Fibroblast of lung (primary cell): ENCODE data around the gene INPP1. TPM values are rescaled to one million over a fixed set of nuclear protein-coding genes. Genes with fewer than 3 reads are reported as not detected.

Experiments
- DNase-seq, 2 donors: peaks; one replicate each; pipeline versions ENCODE4 v3.0.0 to v3.0.0-alpha.2; 2010; ENCODE audit warnings: low read depth in 2 of 2
- H2AFZ ChIP-seq: 2 replicates; pipeline ENCODE4 v1.5.1; 2012; ENCODE audit warnings: low read length, control low read depth, inconsistent platforms
- H3K27ac ChIP-seq: 2 replicates; pipeline ENCODE4 v1.5.1; 2011; ENCODE audit warnings: low read length, control low read depth; ENCODE audit not compliant: insufficient read depth
- H3K27me3 ChIP-seq: 2 replicates; pipeline ENCODE4 v1.5.1; 2011; ENCODE audit warnings: mild to moderate bottlenecking, low read length; ENCODE audit not compliant: control insufficient read depth, insufficient read depth
- H3K36me3 ChIP-seq: 2 replicates; pipeline ENCODE4 v1.5.1; 2011; ENCODE audit warnings: low read length; ENCODE audit not compliant: control insufficient read depth, insufficient read depth
- H3K4me1 ChIP-seq: 2 replicates; pipeline ENCODE4 v1.5.1; 2011; ENCODE audit warnings: low read length; ENCODE audit not compliant: control insufficient read depth, insufficient read depth; ENCODE audit errors: extremely low read depth
- H3K4me2 ChIP-seq: 2 replicates; pipeline ENCODE4 v1.5.1; 2011; ENCODE audit warnings: low read length, control low read depth; ENCODE audit not compliant: insufficient read depth; ENCODE audit errors: extremely low read depth
- H3K4me3 ChIP-seq, 4 experiments: fragments of 200-600 bp in 1 of 4; sonication (generic) in 1 of 4; replicated peaks in 1 of 4; 2 replicates each; pipeline ENCODE4 v1.5.1; 2011 to 2016; ENCODE audit warnings: low read length in 4 of 4, low read depth in 3 of 4, mild to moderate bottlenecking in 3 of 4, control low read depth in 2 of 4, inconsistent platforms in 1 of 4, mixed read lengths in 1 of 4; ENCODE audit not compliant: insufficient read depth in 1 of 4; ENCODE audit errors: control extremely low read depth in 1 of 4
- H3K79me2 ChIP-seq: 2 replicates; pipeline ENCODE4 v1.5.1; 2012; ENCODE audit warnings: mild to moderate bottlenecking, low read length, inconsistent platforms; ENCODE audit not compliant: control insufficient read depth, insufficient read depth
- H3K9ac ChIP-seq: 2 replicates; pipeline ENCODE4 v1.5.1; 2011; ENCODE audit warnings: mild to moderate bottlenecking, low read length, control low read depth; ENCODE audit not compliant: insufficient read depth
- H3K9me3 ChIP-seq: 2 replicates; pipeline ENCODE4 v1.5.1; 2012; ENCODE audit warnings: low read depth, low read length; ENCODE audit not compliant: control insufficient read depth, insufficient read depth
- H4K20me1 ChIP-seq: 2 replicates; pipeline ENCODE4 v1.5.1; 2011; ENCODE audit warnings: low read length; ENCODE audit not compliant: control insufficient read depth, insufficient read depth; ENCODE audit errors: extremely low read depth
- CTCF ChIP-seq, 2 donors: IDR thresholded peaks in 1 of 2; conservative IDR thresholded peaks in 1 of 2; 1 replicate in 1 of 2; 2 replicates in 1 of 2; pipeline ENCODE4 v1.5.1; 2011 to 2012; ENCODE audit warnings: low read length in 2 of 2, control low read depth in 1 of 2, inconsistent platforms in 1 of 2, low read depth in 1 of 2, mild to moderate bottlenecking in 1 of 2
- EZH2 ChIP-seq: IDR thresholded peaks from 2 replicates; pipeline ENCODE4 v1.5.1; 2012; ENCODE audit warnings: low read length, control low read depth, mild to moderate bottlenecking; ENCODE audit errors: missing control alignments
- polyA plus RNA-seq, 2 donors: library from polyadenylated mRNA; depleted of rRNA in 1 of 2; stranded (reverse) in 1 of 2; unstranded in 1 of 2; fragments of >200 nt; gene quantifications; 2 replicates each; pipeline ENCODE4 v1.2.1, GENCODE V29; 2011 to 2012; ENCODE audit warnings: missing spikeins in 1 of 2
- total RNA-seq: library from RNA; depleted of rRNA; stranded (reverse); fragments of >200 nt; gene quantifications from 2 replicates; pipeline ENCODE4 v1.2.1, GENCODE V29; 2014

The INPP1 gene
- total and polyA plus RNA-seq, 2 donors (not counting 1 experiment from before 2014, with no cell fraction given) = 14.0 to 16.4 TPM

- Histone ChIP-seq H3K79me2 (no peaks in the 10 kb centered on the region), H3K9me3 (no peaks in the 10 kb centered on the region), H3K4me1 (no peaks in the 10 kb centered on the region), H2AFZ (no peak overlapping the region), H4K20me1 (no peaks in the 10 kb centered on the region), H3K27me3 (no peaks in the 10 kb centered on the region), H3K4me3 (no peak overlapping the region), H3K9ac (no peak overlapping the region), H3K27ac (no peak overlapping the region), H3K36me3 (no peaks in the 10 kb centered on the region), H3K4me2 (no peak overlapping the region)
- no peak for TF ChIP-seq EZH2
- TF ChIP-seq CTCF (conservative IDR thresholded peaks at IDR 0.05 in 1 of 2, IDR thresholded peaks at IDR 0.05 in 1 of 2; ENCODE audit: low read depth in 1 of 2, low read length in 2 of 2) = no peak
- no peak for DNase-seq
These were observed 7.0 kb upstream of the INPP1 start for GRCh38 chr2:190336420-190336819.

GRCh38 chr2:190338453-190338852, 4.9 kb upstream of the INPP1 start:
- no peaks in the 10 kb centered on the region for H3K36me3 ChIP-seq
- no peaks in the 10 kb centered on the region for H3K4me1 ChIP-seq
- no peak overlapping the region for H2AFZ ChIP-seq
- no peak for DNase-seq
- H3K4me3 ChIP-seq = no peak overlapping the region
- H3K9ac ChIP-seq = no peak overlapping the region
- no peaks in the 10 kb centered on the region for H3K27me3 ChIP-seq
- no peak overlapping the region for H3K4me2 ChIP-seq
- H3K79me2 ChIP-seq = no peaks in the 10 kb centered on the region
- H4K20me1 ChIP-seq = no peaks in the 10 kb centered on the region
- TF ChIP-seq CTCF (conservative IDR thresholded peaks at IDR 0.05 in 1 of 2, IDR thresholded peaks at IDR 0.05 in 1 of 2; ENCODE audit: low read depth in 1 of 2, low read length in 2 of 2) (no peak), EZH2 (no peak)
- H3K9me3 ChIP-seq = no peaks in the 10 kb centered on the region
- no peak overlapping the region for H3K27ac ChIP-seq

- no peak for TF ChIP-seq EZH2
- no peak for TF ChIP-seq CTCF (conservative IDR thresholded peaks at IDR 0.05 in 1 of 2, IDR thresholded peaks at IDR 0.05 in 1 of 2; ENCODE audit: low read depth in 1 of 2, low read length in 2 of 2)
- Histone ChIP-seq H4K20me1 (no peaks in the 10 kb centered on the region), H2AFZ (no peak overlapping the region), H3K9ac (no peak overlapping the region), H3K4me1 (no peaks in the 10 kb centered on the region), H3K79me2 (peaks cover 3% of the 10 kb centered on the region), H3K36me3 (no peaks in the 10 kb centered on the region), H3K4me2 (no peak overlapping the region), H3K9me3 (no peaks in the 10 kb centered on the region), H3K27me3 (no peaks in the 10 kb centered on the region), H3K4me3 (no peak overlapping the region), H3K27ac (no peak overlapping the region)
- DNase-seq = no peak
These were observed 4.0 kb upstream of the INPP1 start for GRCh38 chr2:190339394-190339793.
